ENCODE results near the gene TWNK. TPM values are rescaled to one million over a fixed set of nuclear protein-coding genes. Genes with fewer than 3 reads are reported as not detected.

Gene TWNK
- total RNA-seq, 2 donors from 2014 or later = 5.3 to 16.6 TPM

DNA sequence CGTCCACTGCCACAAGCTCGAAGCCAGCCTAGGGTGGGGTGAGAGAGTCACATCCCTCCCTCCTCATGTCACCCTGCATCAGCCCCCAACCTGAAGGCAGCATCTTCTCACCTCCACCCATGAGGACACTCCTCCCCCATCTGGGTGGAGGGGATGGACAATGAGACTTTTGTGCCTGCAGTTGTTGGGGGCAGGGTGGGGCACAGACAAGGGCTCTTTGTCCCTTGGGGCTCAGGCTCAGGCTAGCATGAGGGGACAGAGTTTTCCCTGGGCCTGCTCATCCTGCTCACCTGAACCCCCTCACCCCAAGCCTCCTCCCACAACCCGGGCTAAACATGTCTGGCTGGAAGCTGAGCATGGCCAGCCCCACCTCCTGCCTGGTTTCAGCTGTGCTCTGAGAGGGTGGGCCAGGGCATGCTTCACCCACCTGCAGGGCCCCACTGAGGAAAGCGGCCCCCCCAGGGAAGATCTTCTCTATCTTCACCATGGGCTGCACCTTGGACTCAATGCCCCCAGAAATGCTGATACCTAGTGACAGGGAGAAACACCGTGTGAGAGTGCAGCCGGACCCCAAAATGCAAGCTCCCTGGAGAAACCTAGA, 21.6 kb downstream of the TWNK start:
- Histone ChIP-seq H3K27ac (no peak overlapping the region), H3K4me1 (ENCODE audit: control insufficient read depth in 1 of 2, low read depth in 2 of 2) (peaks cover 0 to 32% of the 10 kb centered on the region in 2 donors), H3K4me3 (no peak overlapping the region), H3K9me3 (no peaks in the 10 kb centered on the region), H3K36me3 (peaks cover 14% of the 10 kb centered on the region), H3K27me3 (replicated peaks; ENCODE audit: insufficient read depth) (no peaks in the 10 kb centered on the region)
- TF ChIP-seq, protein P1, sequence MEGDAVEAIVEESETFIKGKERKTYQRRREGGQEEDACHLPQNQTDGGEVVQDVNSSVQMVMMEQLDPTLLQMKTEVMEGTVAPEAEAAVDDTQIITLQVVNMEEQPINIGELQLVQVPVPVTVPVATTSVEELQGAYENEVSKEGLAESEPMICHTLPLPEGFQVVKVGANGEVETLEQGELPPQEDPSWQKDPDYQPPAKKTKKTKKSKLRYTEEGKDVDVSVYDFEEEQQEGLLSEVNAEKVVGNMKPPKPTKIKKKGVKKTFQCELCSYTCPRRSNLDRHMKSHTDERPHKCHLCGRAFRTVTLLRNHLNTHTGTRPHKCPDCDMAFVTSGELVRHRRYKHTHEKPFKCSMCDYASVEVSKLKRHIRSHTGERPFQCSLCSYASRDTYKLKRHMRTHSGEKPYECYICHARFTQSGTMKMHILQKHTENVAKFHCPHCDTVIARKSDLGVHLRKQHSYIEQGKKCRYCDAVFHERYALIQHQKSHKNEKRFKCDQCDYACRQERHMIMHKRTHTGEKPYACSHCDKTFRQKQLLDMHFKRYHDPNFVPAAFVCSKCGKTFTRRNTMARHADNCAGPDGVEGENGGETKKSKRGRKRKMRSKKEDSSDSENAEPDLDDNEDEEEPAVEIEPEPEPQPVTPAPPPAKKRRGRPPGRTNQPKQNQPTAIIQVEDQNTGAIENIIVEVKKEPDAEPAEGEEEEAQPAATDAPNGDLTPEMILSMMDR (IDR thresholded peaks at IDR 0.05) = no peak
- DNase-seq (ENCODE audit: low spot score) (no peak), ATAC-seq (ENCODE audit: insufficient number of reproducible peaks, low FRiP score, low read depth) (no peak)

- peaks cover 0 to 29% of the 10 kb centered on the region in 2 donors for H3K4me1 ChIP-seq (ENCODE audit: control insufficient read depth in 1 of 2, low read depth in 2 of 2)
- no peak overlapping the region for H3K27ac ChIP-seq
- no peak for DNase-seq (ENCODE audit: low spot score)
- H3K27me3 ChIP-seq (replicated peaks; ENCODE audit: insufficient read depth) = no peaks in the 10 kb centered on the region
- no peak for ATAC-seq (ENCODE audit: insufficient number of reproducible peaks, low FRiP score, low read depth)
- no peak overlapping the region for H3K4me3 ChIP-seq
- no peaks in the 10 kb centered on the region for H3K9me3 ChIP-seq
- peaks cover 8% of the 10 kb centered on the region for H3K36me3 ChIP-seq
- TF ChIP-seq, protein P1 (IDR thresholded peaks at IDR 0.05) = no peak
These were observed 23.0 kb downstream of the TWNK start for GRCh38 chr10:101010329-101010728.

DNA sequence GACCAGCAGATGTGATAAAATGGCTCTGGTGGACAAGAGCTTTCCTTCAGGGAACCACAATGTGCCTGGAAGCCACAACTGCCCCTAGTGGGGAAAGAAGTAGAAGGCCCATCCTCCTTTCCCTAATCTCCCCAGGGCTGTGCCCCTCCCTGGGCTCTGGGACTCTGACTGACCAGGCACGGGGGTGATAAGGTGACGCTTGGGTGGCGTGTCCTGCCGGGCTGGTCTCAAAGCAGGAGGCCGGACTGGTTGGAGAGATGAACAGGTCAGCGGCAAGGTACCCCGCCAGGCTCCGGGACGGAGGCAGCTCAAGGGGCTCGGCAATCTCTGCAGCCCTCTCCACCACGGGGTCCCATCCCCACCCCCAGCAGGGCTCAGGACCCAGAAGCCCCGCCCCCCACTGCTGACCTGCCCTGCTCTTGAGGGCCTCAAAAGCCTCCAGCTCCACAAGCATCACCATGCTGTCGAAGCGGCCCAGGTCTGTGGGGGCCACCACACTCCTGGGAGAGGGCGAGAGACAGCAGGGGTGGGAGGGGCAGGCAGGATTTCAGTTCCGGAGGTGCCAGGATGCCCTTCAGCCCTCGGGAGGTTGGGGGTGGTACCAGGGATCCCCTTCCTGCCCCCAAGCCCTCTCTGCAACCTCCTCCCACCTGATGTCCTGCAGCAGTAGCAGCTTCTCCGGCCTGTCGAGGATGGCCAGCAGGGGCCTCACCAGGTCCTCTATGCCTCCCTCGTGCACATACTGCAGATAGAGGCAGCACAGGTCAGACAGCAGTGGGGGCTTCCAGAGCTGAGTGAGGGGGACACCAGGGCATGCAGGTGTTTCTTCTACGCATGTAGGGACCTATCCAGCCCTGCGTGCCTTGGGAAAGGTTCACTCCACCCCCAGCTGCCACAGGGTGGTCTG, 24.4 kb downstream of the TWNK start:
- no peak for ATAC-seq (ENCODE audit: insufficient number of reproducible peaks, low FRiP score, low read depth)
- Histone ChIP-seq H3K27me3 (replicated peaks; ENCODE audit: insufficient read depth) (no peaks in the 10 kb centered on the region), H3K4me1 (ENCODE audit: control insufficient read depth in 1 of 2, low read depth in 2 of 2) (peaks cover 0 to 28% of the 10 kb centered on the region in 2 donors), H3K4me3 (no peak overlapping the region), H3K27ac (no peak overlapping the region), H3K36me3 (no peaks in the 10 kb centered on the region), H3K9me3 (no peaks in the 10 kb centered on the region)
- DNase-seq (ENCODE audit: low spot score) = no peak
- TF ChIP-seq, protein P1 (IDR thresholded peaks at IDR 0.05) = no peak

DNA sequence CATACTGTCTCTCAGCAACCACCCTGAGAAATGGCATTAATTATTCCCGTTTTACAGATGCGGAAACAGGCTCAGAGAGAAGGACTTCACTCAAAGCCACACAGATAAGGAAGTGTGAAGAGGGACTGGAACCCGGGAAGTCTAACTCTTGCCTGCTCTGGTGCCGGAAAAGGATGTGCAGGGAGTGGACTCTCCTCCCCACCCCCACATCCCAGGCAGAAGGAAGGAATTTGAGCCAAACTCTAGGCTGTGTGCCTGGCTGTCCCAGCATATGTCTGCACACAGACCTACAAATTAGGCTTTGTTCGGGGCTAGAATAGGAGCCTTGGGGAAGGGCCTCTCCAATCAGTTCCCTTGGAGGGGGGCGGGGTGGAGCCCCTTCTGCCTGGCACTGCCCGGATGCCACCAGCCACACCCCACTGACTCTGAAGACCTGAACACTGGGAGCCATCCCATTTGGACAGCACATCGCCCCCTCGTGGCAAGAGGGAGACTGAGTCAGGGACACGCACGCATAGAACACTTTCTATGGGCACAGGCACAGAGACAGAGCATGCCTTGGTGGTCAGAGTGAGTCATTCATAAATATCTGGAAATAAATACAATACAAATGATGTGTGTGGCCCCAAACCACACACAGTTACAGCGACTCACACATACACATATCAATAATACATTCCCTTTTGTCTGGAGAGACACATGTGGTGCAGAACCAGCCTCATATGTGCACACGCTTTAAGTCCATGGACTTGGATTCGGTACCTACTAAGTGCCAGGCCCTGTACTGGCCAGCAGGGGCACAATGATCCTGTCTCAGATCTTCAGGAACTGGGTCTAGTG, 25.4 kb downstream of the TWNK start:
- ATAC-seq (ENCODE audit: insufficient number of reproducible peaks, low FRiP score, low read depth) (peak; percentile 67), DNase-seq (ENCODE audit: low spot score) (peak; percentile 65)
- Histone ChIP-seq H3K27me3 (replicated peaks; ENCODE audit: insufficient read depth) (no peaks in the 10 kb centered on the region), H3K27ac (peak overlapping the region; percentile 0 to 14), H3K4me1 (ENCODE audit: control insufficient read depth in 1 of 2, low read depth in 2 of 2) (peaks cover 0 to 28% of the 10 kb centered on the region in 2 donors), H3K36me3 (no peaks in the 10 kb centered on the region), H3K9me3 (no peaks in the 10 kb centered on the region), H3K4me3 (peak overlapping the region; percentile 24)
- TF ChIP-seq, protein P1 (IDR thresholded peaks at IDR 0.05) = peak; percentile 94
